ENCODE data around the gene HNRNPUL2. TPM values are rescaled to one million over a fixed set of nuclear protein-coding genes. Genes with fewer than 3 reads are reported as not detected.
"Not testable (repeated sequence)": the region's sequence is repeated elsewhere in the genome, so short reads cannot be mapped to it uniquely, and the experiment has no call there.

Gene HNRNPUL2
- total RNA-seq, 2 experiments from 2014 or later: 35.2 to 37.6 TPM

DNA sequence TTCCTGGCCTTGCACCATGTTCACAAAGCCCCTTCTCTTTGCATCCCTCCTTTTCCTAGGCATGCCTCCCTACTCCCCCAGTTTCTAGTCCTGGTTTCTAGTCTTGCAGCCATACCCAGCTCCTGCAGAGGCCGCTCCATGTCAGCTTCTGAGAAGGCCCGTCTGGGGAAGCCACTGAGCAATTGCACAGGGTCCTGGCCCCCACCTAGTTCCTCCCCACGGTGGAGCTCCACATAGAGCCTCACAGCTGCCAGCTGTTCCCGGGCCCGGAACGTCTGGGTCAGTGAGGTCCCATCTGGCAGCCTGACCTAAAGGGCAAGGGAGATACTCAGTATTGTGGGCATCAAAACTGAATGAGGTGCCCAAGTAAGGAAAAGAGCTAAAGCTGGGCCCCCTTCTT is 50.6 kb downstream of the HNRNPUL2 start:
- TF ChIP-seq, protein P1, sequence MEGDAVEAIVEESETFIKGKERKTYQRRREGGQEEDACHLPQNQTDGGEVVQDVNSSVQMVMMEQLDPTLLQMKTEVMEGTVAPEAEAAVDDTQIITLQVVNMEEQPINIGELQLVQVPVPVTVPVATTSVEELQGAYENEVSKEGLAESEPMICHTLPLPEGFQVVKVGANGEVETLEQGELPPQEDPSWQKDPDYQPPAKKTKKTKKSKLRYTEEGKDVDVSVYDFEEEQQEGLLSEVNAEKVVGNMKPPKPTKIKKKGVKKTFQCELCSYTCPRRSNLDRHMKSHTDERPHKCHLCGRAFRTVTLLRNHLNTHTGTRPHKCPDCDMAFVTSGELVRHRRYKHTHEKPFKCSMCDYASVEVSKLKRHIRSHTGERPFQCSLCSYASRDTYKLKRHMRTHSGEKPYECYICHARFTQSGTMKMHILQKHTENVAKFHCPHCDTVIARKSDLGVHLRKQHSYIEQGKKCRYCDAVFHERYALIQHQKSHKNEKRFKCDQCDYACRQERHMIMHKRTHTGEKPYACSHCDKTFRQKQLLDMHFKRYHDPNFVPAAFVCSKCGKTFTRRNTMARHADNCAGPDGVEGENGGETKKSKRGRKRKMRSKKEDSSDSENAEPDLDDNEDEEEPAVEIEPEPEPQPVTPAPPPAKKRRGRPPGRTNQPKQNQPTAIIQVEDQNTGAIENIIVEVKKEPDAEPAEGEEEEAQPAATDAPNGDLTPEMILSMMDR (IDR thresholded peaks at IDR 0.05): no peak
- Histone ChIP-seq H3K9me3 (ENCODE audit: control insufficient read depth in 1 of 2, insufficient read depth in 1 of 2, low read length in 2 of 2) (no peaks in the 10 kb centered on the region), H3K27ac (ENCODE audit: low read depth in 1 of 2, low read length in 2 of 2) (peak overlapping the region in 1 of 2 donors; percentile 4), H3K4me3 (ENCODE audit: low read length) (no peak overlapping the region), H3K36me3 (ENCODE audit: insufficient read depth, low read length) (peaks cover 40% of the 10 kb centered on the region), H3K4me1 (ENCODE audit: insufficient read depth, low read length) (peaks cover 49% of the 10 kb centered on the region), H3K27me3 (ENCODE audit: control insufficient read depth in 1 of 2, insufficient read depth in 2 of 2, low read length in 2 of 2) (no peaks in the 10 kb centered on the region)
- Mint-ChIP-seq H3K27me3 (no peaks in the 10 kb centered on the region), H3K27ac (peak overlapping the region; percentile 87), H3K9me3 (no peaks in the 10 kb centered on the region), H3K36me3 (ENCODE audit: low read depth) (peaks cover 46% of the 10 kb centered on the region), H3K4me3 (peak overlapping the region; percentile 91), H3K4me1 (ENCODE audit: low read depth) (peaks cover 61% of the 10 kb centered on the region)
- ChIA-PET POLR2A (interaction anchor here (0.5 to 5.4 kb wide), 5 partner anchors 10 to 85 kb away, joined by 3 to 43 read pairs (median 5); partner anchors contain the start of genes C11orf98, CSKMT, HNRNPUL2 and TUT1), CTCF (interaction anchor here (0.6 to 0.8 kb wide), 2 partner anchors 53 to 1250 kb away, joined by 3 read pairs; no protein-coding TSS in a partner anchor)
- intact Hi-C loops (cut with DNase I, micrococcal nuclease): no loop called here
- no peak for ATAC-seq (ENCODE audit: poor library complexity)
- no peak for DNase-seq

DNA sequence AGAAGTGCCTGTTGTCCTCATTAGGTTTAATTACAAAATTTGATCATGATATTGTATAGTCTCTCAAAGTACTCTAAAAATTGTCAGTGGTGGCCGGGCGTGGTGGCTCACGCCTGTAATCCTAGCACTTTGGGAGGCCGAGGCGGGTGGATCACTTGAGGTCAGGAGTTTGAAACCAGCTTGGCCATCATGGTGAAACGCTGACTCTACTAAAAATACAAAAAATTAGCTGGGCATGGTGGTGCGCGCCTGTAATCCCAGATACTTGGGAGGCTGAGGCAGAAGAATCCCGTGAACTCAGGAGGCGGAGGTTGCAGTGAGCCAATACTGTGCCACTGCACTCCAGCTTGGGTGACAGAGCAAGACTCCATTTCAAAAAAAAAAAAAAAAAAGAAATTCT is 51.8 kb downstream of the HNRNPUL2 start:
- Mint-ChIP-seq H3K4me1 (ENCODE audit: low read depth) (peaks cover 65% of the 10 kb centered on the region), H3K4me3 (peak overlapping the region; percentile 26), H3K36me3 (ENCODE audit: low read depth) (peaks cover 53% of the 10 kb centered on the region)
- H3K27ac Mint-ChIP-seq; H3K27me3 Mint-ChIP-seq; DNase-seq; ATAC-seq (ENCODE audit: poor library complexity); H3K9me3 ChIP-seq (ENCODE audit: control insufficient read depth in 1 of 2, insufficient read depth in 1 of 2, low read length in 2 of 2); intact Hi-C loops (cut with DNase I, micrococcal nuclease); H3K4me3 ChIP-seq (ENCODE audit: low read length); H3K27ac ChIP-seq (ENCODE audit: low read depth in 1 of 2, low read length in 2 of 2); H3K27me3 ChIP-seq (ENCODE audit: control insufficient read depth in 1 of 2, insufficient read depth in 2 of 2, low read length in 2 of 2); H3K9me3 Mint-ChIP-seq: not testable (repeated sequence)
- Histone ChIP-seq H3K4me1 (ENCODE audit: insufficient read depth, low read length) (peaks cover 53% of the 10 kb centered on the region), H3K36me3 (ENCODE audit: insufficient read depth, low read length) (peaks cover 40% of the 10 kb centered on the region)
- CTCF ChIA-PET: interaction anchor here (0.9 kb wide), 1 partner anchor 19 kb away, joined by 3 read pairs; no protein-coding TSS in a partner anchor
- POLR2A ChIA-PET: interaction anchor here (1.6 to 5.4 kb wide), 3 partner anchors 10 to 84 kb away, joined by 4 to 43 read pairs (median 8); partner anchors contain the start of genes C11orf98, CSKMT, HNRNPUL2 and TUT1

DNA sequence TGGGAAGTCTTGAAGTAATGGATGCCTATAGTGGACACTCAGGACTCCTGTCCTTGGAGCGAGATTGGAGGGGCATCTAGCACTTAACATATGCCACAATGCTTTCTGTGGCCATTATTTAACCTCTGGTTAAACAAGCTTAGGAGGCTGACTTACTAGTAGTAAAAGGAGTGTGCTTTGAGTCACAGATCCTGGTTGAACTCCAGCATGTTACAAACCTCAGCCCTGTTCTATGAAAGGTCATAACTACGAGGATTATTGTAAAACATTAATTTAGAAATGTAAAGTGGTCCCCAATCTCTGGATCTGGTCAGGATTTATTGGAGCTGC is 54.1 kb downstream of the HNRNPUL2 start:
- peaks cover 57% of the 10 kb centered on the region for H3K4me1 ChIP-seq (ENCODE audit: insufficient read depth, low read length)
- peak overlapping the region in 1 of 2 donors; percentile 83 for H3K27ac ChIP-seq (ENCODE audit: low read depth in 1 of 2, low read length in 2 of 2)
- H3K36me3 ChIP-seq (ENCODE audit: insufficient read depth, low read length): peaks cover 38% of the 10 kb centered on the region
- ATAC-seq (ENCODE audit: poor library complexity) (no peak), DNase-seq (no peak)
- ChIA-PET POLR2A (interaction anchor here (0.7 to 6.4 kb wide), 10 partner anchors 8 to 183 kb away, joined by 3 to 94 read pairs (median 10); partner anchors contain the start of genes B3GAT3, C11orf98, CSKMT and EEF1G), CTCF (interaction anchor here (0.7 to 3.0 kb wide), 4 partner anchors 8 to 114 kb away, joined by 3 to 8 read pairs (median 5); partner anchors contain the start of genes C11orf98, CSKMT and TMEM179B)
- H3K4me3 Mint-ChIP-seq: peak overlapping the region; percentile 91
- peak overlapping the region; percentile 87 for H3K27ac Mint-ChIP-seq
- intact Hi-C loops (cut with DNase I, micrococcal nuclease): loop anchor here (5.0 kb wide), 3 partner anchors 34 to 81 kb away; partner anchors contain the start of genes BSCL2 (in 2 of the 2), GNG3 (in 2 of the 2), TUT1 (in 2 of the 2) and B3GAT3 (in 1 of the 2)
- peaks cover 59% of the 10 kb centered on the region for H3K4me1 Mint-ChIP-seq (ENCODE audit: low read depth)
- peaks cover 42% of the 10 kb centered on the region for H3K36me3 Mint-ChIP-seq (ENCODE audit: low read depth)
- no peaks in the 10 kb centered on the region for H3K27me3 ChIP-seq (ENCODE audit: control insufficient read depth in 1 of 2, insufficient read depth in 2 of 2, low read length in 2 of 2)
- H3K27me3 Mint-ChIP-seq: no peaks in the 10 kb centered on the region
- no peaks in the 10 kb centered on the region for H3K9me3 ChIP-seq (ENCODE audit: control insufficient read depth in 1 of 2, insufficient read depth in 1 of 2, low read length in 2 of 2)
- H3K9me3 Mint-ChIP-seq: no peaks in the 10 kb centered on the region
- H3K4me3 ChIP-seq (ENCODE audit: low read length): no peak overlapping the region
- TF ChIP-seq, protein P1 (IDR thresholded peaks at IDR 0.05): no peak
